AG08396 (cell line): ENCODE data around the gene TAF8.

Source experiments
- DNase-seq: peaks from one replicate; pipeline ENCODE4 v3.0.0; 2012; ENCODE audit warnings: low spot score, mixed read lengths

TAF8 gene

GRCh38 chr6:42099340-42100028, 49.2 kb downstream of the TAF8 start:
- DNase-seq: no peak

- peak; percentile 47 for DNase-seq
These were observed 49.9 kb downstream of the TAF8 start for GRCh38 chr6:42100029-42100901.

- peak; percentile 61 for DNase-seq
These were observed 50.9 kb downstream of the TAF8 start for GRCh38 chr6:42101186-42101657.

- DNase-seq: no peak
These were observed 52.9 kb downstream of the TAF8 start for GRCh38 chr6:42103216-42103615.

- no peak for DNase-seq
These were observed 53.4 kb downstream of the TAF8 start for GRCh38 chr6:42103753-42104094.

- DNase-seq: peak; percentile 56
These were observed 53.9 kb downstream of the TAF8 start for GRCh38 chr6:42104095-42104803.

- no peak for DNase-seq
These were observed 54.4 kb downstream of the TAF8 start for GRCh38 chr6:42104804-42105125.

GRCh38 chr6:42105156-42105648, 54.9 kb downstream of the TAF8 start:
- no peak for DNase-seq

GRCh38 chr6:42105709-42106108, 55.4 kb downstream of the TAF8 start:
- DNase-seq: no peak

- DNase-seq: no peak
These were observed 56.0 kb downstream of the TAF8 start for GRCh38 chr6:42106112-42107023.

GRCh38 chr6:42108071-42108470, 57.7 kb downstream of the TAF8 start:
- no peak for DNase-seq

- DNase-seq: no peak
These were observed 60.4 kb downstream of the TAF8 start for GRCh38 chr6:42110683-42111082.

GRCh38 chr6:42112351-42112750, 62.0 kb downstream of the TAF8 start:
- DNase-seq: no peak

GRCh38 chr6:42113936-42114636, 63.8 kb downstream of the TAF8 start:
- no peak for DNase-seq

- DNase-seq: no peak
These were observed 67.5 kb downstream of the TAF8 start for GRCh38 chr6:42117843-42118161.

- peak; percentile 69 for DNase-seq
These were observed 68.1 kb downstream of the TAF8 start for GRCh38 chr6:42118162-42119001.

GRCh38 chr6:42120895-42121865, 70.9 kb downstream of the TAF8 start:
- no peak for DNase-seq

- no peak for DNase-seq
These were observed 73.2 kb downstream of the TAF8 start for GRCh38 chr6:42123379-42124103.
